Mesenteric fat pad (tissue), 1 donor: ENCODE data around the gene SDC1. TPM values are rescaled to one million over a fixed set of nuclear protein-coding genes. Genes with fewer than 3 reads are reported as not detected.
"Not testable (repeated sequence)": the region's sequence is repeated elsewhere in the genome, so short reads cannot be mapped to it uniquely, and the experiment has no call there.

Source experiments
- DNase-seq: peaks from one replicate; pipeline ENCODE4 v3.0.0-alpha.2; 2020; ENCODE audit warnings: low spot score
- long read RNA-seq: library from polyadenylated mRNA; unstranded; transcript quantifications from one replicate; pipeline ENCODE4 v2.0.0, GENCODE V29; 2020
- total RNA-seq: library from RNA; stranded (reverse); fragmentation: NEBNext Ultra II Directional; extraction: Animal tissue kit (Norgen Biotek cat#: 25700); gene quantifications from one replicate; pipeline ENCODE4 v1.2.1, GENCODE V29; 2021
- donor health status: DM: yes; HTN: yes; CAD: no.

The SDC1 gene, protein sequence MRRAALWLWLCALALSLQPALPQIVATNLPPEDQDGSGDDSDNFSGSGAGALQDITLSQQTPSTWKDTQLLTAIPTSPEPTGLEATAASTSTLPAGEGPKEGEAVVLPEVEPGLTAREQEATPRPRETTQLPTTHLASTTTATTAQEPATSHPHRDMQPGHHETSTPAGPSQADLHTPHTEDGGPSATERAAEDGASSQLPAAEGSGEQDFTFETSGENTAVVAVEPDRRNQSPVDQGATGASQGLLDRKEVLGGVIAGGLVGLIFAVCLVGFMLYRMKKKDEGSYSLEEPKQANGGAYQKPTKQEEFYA
- total RNA-seq: 2.3 TPM
- long read RNA-seq, partial matches to known transcripts: 0 of 3 reads
- long read RNA-seq, other reads (novel, unspliced or antisense): 1 of 3 reads

DNA sequence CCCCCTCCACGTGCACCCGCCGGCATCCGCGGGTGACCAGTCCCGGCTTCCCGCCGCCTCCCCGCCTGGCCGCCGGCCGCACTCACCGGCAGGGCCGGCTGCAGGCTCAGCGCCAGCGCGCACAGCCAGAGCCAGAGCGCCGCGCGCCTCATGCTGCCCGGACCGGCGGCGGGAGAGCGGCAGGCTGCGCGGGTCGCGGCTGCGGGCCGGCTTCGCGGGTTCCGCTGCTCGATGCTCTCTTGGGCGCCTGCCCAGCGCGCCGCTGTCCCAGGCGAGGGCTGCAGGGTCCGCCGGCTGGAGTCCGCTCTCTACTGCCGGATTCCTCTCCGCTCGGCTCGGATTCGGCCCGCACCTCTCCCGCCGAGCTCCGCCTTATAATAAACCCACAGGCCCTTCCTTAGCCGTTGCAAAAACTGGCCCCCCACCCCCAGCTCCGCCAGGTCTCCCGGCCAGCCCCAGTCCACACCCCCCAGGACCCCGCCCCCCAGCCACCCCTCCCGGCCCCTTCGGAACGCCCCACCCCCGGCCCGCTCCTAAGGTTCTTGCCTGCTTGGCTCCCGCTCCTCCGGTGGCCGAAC lies at the start of gene SDC1:
TSS of gene SDC1 (minus strand) at position 415 of the 578 bp plus-strand sequence. CDS start at position 152, 263 bp downstream.
- no peak for DNase-seq

GRCh38 chr2:20273042-20273441 lies 48.1 kb upstream of the SDC1 start:
- DNase-seq: no peak

DNA sequence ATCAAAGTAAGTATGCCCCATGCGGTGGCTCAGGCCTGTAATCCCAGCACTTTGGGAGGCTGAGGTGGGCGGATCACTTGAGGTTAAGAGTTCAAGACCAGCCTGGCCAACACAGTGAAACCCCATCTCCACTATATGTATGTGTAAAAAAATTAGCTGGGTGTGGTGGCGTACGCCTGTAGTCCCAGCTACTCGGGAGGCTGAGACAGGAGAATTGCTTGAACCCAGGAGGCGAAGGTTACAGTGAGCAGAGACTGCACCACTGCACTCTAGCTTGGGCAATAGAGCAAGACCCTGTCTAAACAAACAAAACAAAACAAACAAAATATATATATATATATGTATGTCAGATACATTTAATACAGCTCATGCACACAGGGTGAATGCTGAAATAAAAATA lies 43.4 kb upstream of the SDC1 start:
- not testable (repeated sequence) for DNase-seq

DNA sequence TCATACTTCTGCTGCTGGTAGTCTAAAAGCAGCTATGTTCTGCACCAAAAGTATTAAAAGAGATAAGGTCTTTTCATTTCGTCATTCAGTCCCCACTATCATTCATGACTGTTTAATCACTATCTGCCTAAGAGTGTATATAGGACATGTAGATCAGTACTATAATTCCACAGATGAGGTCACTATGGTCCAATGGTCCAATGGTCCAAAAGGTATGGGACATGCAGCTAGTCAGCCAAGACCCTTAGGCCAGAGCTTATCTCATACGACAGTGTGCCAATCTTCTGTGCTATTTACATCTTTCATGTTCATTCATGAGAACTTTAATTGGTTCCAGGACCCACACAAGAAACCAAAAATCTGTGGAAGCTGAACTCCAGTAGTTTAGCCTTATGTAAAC lies 42.6 kb upstream of the SDC1 start:
- no peak for DNase-seq

GRCh38 chr2:20264629-20265028 lies 39.7 kb upstream of the SDC1 start:
- DNase-seq: no peak

- DNase-seq: no peak
Measured at GRCh38 chr2:20257411-20257810, 32.5 kb upstream of the SDC1 start.

GRCh38 chr2:20254731-20255130 lies 29.8 kb upstream of the SDC1 start:
- DNase-seq: no peak

DNA sequence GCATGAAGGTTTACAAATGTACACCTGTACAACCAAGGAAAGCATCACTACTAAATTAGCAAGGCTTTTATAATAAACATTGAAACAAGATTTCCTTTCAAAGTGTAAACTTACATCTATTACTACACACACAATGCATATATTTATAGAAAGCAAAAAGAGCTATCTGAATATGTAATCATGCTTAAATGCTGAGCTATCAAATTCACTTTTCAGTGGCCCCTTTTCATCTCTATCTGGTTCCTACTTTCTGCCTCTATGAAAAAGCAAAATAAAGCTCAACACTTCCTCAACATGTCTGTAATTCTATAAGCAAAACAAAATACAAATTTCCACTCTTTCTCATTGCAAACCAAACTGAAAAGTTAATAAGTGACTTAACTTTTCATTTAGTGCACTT lies 25.5 kb upstream of the SDC1 start:
- DNase-seq: no peak

- no peak for DNase-seq
Measured at GRCh38 chr2:20249170-20249569, 24.2 kb upstream of the SDC1 start.

DNA sequence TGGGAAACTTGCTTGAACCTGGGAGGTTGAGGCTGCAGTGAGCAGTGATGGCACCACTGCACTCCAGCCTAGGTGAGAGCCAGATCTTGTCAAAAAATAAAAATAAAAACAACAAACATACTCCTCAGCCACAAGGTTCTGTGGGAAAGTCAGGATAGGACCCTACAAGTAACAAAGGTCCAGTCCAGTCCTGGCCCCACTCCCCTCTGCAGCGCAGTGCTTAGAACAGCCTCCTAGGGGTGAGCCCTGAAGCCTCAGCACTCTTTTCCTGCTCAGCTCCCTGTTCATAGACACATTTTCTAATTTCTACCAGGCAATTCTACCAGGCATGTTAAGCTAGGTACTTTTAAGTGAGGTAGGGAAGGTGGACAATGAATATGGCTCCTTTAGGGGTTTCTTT lies 22.2 kb upstream of the SDC1 start:
- DNase-seq: no peak

GRCh38 chr2:20243637-20244036 lies 18.7 kb upstream of the SDC1 start:
- DNase-seq: not testable (repeated sequence)

DNA sequence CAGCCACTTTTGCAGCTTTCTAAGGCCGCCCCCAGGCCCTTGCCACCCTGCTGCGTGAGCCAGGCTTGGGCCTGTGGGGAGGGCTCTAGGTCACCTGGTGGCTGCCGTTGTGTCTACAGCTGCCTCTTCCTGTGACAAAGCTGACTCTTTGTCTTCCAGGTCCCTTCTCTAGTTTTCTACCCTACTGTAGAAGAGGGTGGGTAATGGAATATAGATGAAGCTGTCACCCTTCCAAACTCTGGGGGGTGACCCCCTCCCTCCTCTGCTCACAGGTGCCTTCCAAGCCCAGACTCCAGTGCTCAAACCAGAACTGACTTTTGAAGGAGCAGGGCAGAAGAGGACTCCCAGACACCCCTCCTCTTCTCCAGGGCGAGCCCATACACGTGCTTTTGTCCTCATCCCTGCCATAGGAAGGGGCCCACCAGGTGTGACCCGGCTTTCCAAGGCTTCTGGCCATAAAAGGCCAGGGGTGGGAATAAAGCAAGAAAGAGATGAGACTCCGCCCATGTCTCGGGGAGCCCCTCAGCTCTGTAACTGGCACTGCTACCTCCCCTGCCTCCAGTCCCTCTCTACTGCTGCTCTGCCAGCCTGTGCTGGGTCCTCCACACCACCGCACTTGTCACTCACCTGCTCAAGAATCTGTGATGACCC lies 17.9 kb upstream of the SDC1 start:
- DNase-seq: no peak

DNA sequence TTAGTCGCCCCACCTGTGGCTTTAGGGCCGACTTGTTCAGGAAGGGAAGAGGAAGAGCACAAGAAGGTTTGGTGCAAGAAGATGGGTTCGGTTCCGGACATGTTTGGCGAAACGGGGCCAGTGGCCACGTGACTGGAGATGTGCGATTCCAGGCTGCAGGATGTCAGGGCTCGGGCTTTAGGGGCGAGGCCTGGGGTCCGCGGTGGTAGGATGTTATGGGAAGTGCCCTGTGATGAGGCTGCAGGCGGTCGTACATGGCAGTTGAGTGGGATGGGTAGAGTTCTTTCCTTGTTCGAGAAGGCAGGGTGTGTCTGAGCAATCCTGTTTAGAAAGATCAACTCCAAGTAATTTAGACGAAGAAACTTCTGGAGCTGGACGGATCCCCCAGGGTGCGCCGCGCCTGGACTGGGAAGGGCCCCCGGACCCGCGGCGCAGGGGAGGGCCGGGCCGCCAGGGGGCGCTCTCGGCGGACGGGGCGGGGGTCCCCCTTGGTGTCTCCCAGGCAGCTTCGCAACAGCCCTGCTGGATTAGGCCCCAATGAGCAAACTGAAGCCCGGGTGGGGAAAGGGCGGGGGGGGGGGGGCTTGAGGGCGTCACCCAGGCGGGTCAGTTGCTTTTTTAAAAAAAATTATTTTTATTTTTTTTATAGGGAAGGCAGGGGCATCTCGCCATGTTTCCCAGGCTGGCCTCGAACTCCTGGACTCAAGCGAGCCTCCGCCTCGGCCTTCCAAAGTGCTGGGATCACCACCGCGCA lies 17.2 kb upstream of the SDC1 start:
- DNase-seq: no peak

- DNase-seq: not testable (repeated sequence)
Measured at GRCh38 chr2:20240291-20240690, 15.4 kb upstream of the SDC1 start.

DNA sequence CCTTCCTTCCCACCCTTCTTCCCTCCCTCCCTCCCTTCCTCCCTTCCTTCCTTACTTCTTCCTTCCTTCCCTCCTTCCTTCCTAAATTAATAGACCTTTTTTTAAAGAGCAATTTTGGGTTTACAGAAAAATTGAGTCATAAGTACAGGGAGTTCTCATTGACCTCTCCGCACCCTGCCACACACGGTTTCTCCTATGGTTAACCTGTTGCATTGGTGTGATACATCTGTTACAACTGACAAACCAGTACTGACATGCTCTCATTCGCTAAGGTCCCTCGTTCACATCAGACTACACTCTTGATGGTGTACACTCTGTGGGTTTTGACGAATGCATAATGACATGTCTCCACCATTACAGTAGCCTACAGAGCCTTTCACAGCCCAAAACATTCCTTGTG lies 11.6 kb upstream of the SDC1 start:
- DNase-seq: no peak

DNA sequence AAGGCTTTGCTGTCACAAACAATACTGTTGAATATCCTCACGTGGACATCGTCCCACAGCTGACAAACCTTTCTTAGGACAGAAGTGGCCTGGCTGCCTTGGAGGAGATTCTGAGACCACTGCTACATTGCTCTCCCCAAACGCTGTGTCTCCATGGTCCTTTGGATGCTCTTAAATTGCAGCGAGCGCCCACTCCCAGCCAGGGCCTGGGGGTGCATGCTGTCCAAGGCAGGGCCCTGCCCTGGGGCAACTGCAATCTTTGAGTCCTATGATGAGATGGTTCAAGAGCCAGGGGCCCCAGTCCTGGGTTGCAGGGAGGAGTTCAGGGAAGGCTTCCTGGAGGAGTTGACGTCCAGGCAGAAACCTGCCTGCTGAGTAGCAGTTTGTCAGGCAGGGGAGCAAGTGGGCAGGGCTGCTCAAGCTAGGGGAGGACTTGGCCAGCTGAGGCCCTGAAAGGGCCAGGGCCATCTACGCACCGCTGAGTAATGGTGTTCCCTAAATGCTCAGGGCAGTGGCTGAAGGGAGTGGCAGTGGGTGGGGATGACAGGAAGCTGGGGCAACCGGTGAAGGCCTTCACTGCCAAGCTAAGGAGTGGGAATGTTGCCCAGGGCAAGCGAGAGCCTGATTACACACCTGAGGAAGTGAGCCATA lies 10.8 kb upstream of the SDC1 start:
- no peak for DNase-seq

DNA sequence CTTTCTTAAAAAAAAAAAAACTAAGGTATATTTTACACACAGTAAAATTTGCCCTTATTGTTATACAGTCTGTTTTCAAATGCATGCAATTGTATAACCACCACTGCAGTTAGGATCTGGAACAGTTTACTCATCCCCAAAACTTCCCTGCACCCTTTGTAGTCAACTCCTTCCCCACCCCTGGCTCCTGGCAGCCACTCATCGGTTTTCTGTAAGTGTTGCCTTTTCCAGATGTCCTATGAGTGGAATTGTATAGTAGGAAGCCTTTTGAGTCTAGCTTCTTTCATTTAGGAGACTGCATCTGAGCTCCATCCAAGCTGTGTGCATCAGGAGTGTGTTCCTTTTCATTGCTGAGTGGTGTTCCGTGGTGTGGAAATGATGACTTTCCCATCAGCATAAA lies 9.7 kb upstream of the SDC1 start:
- DNase-seq: not testable (repeated sequence)

- no peak for DNase-seq
Measured at GRCh38 chr2:20232837-20233207, 7.9 kb upstream of the SDC1 start.

- peak; percentile 73 for DNase-seq
Measured at GRCh38 chr2:20231598-20232026, 6.7 kb upstream of the SDC1 start.

DNA sequence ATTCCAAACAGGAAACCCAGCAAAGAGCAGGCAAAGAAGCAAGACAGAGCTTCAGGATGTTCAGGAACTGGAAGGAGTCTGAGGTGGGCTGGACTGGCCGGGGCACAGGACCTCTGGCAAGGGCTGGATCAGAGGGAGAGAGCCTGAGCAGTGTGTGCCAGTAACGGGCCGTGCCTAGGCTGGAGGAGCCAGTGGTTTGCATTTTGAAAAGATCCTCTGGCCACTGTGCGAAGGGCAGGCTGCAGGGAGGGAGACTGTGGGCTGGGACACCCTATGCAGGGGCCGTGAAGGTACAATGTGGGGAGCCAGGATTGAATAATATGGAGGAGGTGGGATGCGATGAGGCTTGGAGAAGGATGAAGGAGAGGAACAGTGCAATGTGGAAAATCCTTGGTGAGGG lies 6.2 kb upstream of the SDC1 start:
- DNase-seq: no peak

GRCh38 chr2:20230114-20230425 lies 5.1 kb upstream of the SDC1 start:
- DNase-seq: no peak
